Measurements from ENCODE around the gene IDH3B.

GRCh38 chr20:2708073-2708415, 44.0 kb upstream of the IDH3B start:
- no peak for TF ChIP-seq POLR2AphosphoS5 (IDR thresholded peaks at IDR 0.05)
- TF ChIP-seq, protein P1, sequence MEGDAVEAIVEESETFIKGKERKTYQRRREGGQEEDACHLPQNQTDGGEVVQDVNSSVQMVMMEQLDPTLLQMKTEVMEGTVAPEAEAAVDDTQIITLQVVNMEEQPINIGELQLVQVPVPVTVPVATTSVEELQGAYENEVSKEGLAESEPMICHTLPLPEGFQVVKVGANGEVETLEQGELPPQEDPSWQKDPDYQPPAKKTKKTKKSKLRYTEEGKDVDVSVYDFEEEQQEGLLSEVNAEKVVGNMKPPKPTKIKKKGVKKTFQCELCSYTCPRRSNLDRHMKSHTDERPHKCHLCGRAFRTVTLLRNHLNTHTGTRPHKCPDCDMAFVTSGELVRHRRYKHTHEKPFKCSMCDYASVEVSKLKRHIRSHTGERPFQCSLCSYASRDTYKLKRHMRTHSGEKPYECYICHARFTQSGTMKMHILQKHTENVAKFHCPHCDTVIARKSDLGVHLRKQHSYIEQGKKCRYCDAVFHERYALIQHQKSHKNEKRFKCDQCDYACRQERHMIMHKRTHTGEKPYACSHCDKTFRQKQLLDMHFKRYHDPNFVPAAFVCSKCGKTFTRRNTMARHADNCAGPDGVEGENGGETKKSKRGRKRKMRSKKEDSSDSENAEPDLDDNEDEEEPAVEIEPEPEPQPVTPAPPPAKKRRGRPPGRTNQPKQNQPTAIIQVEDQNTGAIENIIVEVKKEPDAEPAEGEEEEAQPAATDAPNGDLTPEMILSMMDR (IDR thresholded peaks at IDR 0.05) = no peak
- no peak for TF ChIP-seq POLR2A (IDR thresholded peaks at IDR 0.05)

Measured in sigmoid colon (tissue), 4 donors.